Keratinocyte (primary cell): ENCODE measurements around the gene FMNL2. TPM values are rescaled to one million over a fixed set of nuclear protein-coding genes. Genes with fewer than 3 reads are reported as not detected.

ENCODE experiments used
- DNase-seq: peaks from one replicate; pipeline ENCODE4 v3.0.0-alpha.2; 2011; ENCODE audit warnings: low read depth, missing footprints, low spot score
- FAIRE-seq: peaks from 2 replicates; lab custom pipeline; 2011; peaks lifted over from hg19 to GRCh38; lab: Jason Lieb, UNC
- H2AFZ ChIP-seq: 2 replicates; pipeline ENCODE4 v1.6.0; 2012; ENCODE audit warnings: low read length, control low read depth, inconsistent platforms; ENCODE audit not compliant: control insufficient read depth
- H3K27ac ChIP-seq: 2 replicates; pipeline ENCODE4 v1.5.1; 2011; ENCODE audit warnings: low read length; ENCODE audit not compliant: control insufficient read depth, insufficient read depth
- H3K27me3 ChIP-seq: 3 replicates; pipeline ENCODE4 v1.6.0; 2011; ENCODE audit warnings: low read length; ENCODE audit not compliant: control insufficient read depth, insufficient read depth; ENCODE audit errors: extremely low read depth
- H3K36me3 ChIP-seq, 2 experiments: 2 replicates in 1 of 2; 3 replicates in 1 of 2; pipeline ENCODE4 v1.5.1; 2011; ENCODE audit warnings: low read length in 2 of 2, mild to moderate bottlenecking in 1 of 2; ENCODE audit not compliant: control insufficient read depth in 2 of 2, insufficient read depth in 2 of 2; ENCODE audit errors: extremely low read depth in 1 of 2
- H3K4me1 ChIP-seq: 3 replicates; pipeline ENCODE4 v1.5.1; 2011; ENCODE audit warnings: low read length; ENCODE audit not compliant: control insufficient read depth, insufficient read depth; ENCODE audit errors: extremely low read depth
- H3K4me2 ChIP-seq: 3 replicates; pipeline ENCODE4 v1.6.0; 2011; ENCODE audit warnings: low read depth, low read length; ENCODE audit not compliant: control insufficient read depth, insufficient read depth; ENCODE audit errors: extremely low read depth
- H3K4me3 ChIP-seq, 3 experiments: fragments of 200-600 bp in 1 of 3; sonication (generic) in 1 of 3; 2 replicates in 2 of 3; 3 replicates in 1 of 3; pipeline ENCODE4 v1.5.1; 2011 to 2016; ENCODE audit warnings: low read length in 3 of 3, mild to moderate bottlenecking in 3 of 3, control low read depth in 2 of 3, inconsistent platforms in 1 of 3, low read depth in 1 of 3, mixed read lengths in 1 of 3, mixed run types in 1 of 3, moderate library complexity in 1 of 3; ENCODE audit not compliant: control insufficient read depth in 2 of 3, insufficient read depth in 2 of 3; ENCODE audit errors: extremely low read depth in 1 of 3
- H3K79me2 ChIP-seq: 2 replicates; pipeline ENCODE4 v1.6.0; 2012; ENCODE audit warnings: low read length; ENCODE audit not compliant: control insufficient read depth, insufficient read depth
- H3K9ac ChIP-seq: 3 replicates; pipeline ENCODE4 v1.6.0; 2011; ENCODE audit warnings: low read length; ENCODE audit not compliant: control insufficient read depth, insufficient read depth; ENCODE audit errors: extremely low read depth
- H3K9me1 ChIP-seq: 3 replicates; pipeline ENCODE4 v1.6.0; 2011; ENCODE audit warnings: low read length; ENCODE audit not compliant: control insufficient read depth, insufficient read depth; ENCODE audit errors: extremely low read depth
- H3K9me3 ChIP-seq: 2 replicates; pipeline ENCODE4 v1.5.1; 2012; ENCODE audit warnings: low read depth, low read length; ENCODE audit not compliant: control insufficient read depth
- H4K20me1 ChIP-seq: 3 replicates; pipeline ENCODE4 v1.6.0; 2011; ENCODE audit warnings: low read length; ENCODE audit not compliant: control insufficient read depth, insufficient read depth; ENCODE audit errors: extremely low read depth
- EZH2 ChIP-seq: IDR thresholded peaks from one replicate; pipeline ENCODE4 v1.6.1; 2012; ENCODE audit warnings: inconsistent platforms, mild to moderate bottlenecking, low read length, moderate library complexity
- dilution Hi-C: fragments of 300-500 bp; cut with MboI; formaldehyde crosslinking; loops from one replicate; pipeline ENCODE4 v1.7.0; 2020; ENCODE audit warnings: low sequenced_read_pairs; ENCODE audit not compliant: extremely low pct_ligation_motif_present
- polyA plus RNA-seq, 5 experiments: library from polyadenylated mRNA; depleted of rRNA in 3 of 5; stranded (reverse) in 3 of 5; stranded (forward) in 1 of 5; unstranded in 1 of 5; fragments of >200 nt; gene quantifications; 1 replicate in 1 of 5; 2 replicates in 3 of 5; 3 replicates in 1 of 5; pipeline versions ENCODE4 v1.2.1 to v1.2.3, GENCODE V29; 2011 to 2012; ENCODE audit warnings: missing spikeins in 2 of 5, low read depth in 1 of 5, low replicate concordance in 1 of 5
- TF ChIP-seq, protein P1 (sequence below), 3 experiments: IDR thresholded peaks in 1 of 3; conservative IDR thresholded peaks in 1 of 3; optimal IDR thresholded peaks in 1 of 3; 2 replicates in 2 of 3; 3 replicates in 1 of 3; pipeline versions ENCODE3 to v1.5.1; 2011; ENCODE audit warnings: low read length in 3 of 3, mild to moderate bottlenecking in 3 of 3, moderate library complexity in 2 of 3, control low read depth in 1 of 3, inconsistent platforms in 1 of 3; ENCODE audit not compliant: insufficient read depth in 2 of 3; ENCODE audit errors: extremely low read depth in 1 of 3

FMNL2 gene
- polyA plus RNA-seq, 1 donor (not counting 4 experiments of a cell fraction or from before 2014, with no cell fraction given), result 62.7 TPM

DNA sequence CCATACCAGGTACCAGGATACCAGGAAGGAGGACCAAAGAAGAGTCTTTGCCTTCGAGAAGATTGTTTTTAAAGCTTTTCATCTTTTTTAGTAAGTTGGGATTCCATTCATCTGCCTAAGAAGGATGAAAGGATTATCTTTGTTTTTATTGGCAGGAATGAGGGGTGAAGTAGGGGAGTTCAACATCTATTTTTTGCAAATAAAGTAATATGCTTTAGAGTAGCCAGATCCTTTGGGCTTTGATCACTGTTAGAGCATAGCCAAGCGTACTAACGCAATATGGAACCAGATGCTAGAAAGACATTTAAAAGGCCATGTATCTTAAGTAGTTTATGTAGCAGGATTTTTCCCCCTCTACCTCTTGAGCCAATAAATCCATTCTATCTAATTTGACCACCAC, 249.3 kb downstream of the FMNL2 start:
- peaks cover 5 to 24% of the 10 kb centered on the region in 2 experiments for H3K36me3 ChIP-seq
- TF ChIP-seq EZH2, result no peak
- TF ChIP-seq, protein P1, sequence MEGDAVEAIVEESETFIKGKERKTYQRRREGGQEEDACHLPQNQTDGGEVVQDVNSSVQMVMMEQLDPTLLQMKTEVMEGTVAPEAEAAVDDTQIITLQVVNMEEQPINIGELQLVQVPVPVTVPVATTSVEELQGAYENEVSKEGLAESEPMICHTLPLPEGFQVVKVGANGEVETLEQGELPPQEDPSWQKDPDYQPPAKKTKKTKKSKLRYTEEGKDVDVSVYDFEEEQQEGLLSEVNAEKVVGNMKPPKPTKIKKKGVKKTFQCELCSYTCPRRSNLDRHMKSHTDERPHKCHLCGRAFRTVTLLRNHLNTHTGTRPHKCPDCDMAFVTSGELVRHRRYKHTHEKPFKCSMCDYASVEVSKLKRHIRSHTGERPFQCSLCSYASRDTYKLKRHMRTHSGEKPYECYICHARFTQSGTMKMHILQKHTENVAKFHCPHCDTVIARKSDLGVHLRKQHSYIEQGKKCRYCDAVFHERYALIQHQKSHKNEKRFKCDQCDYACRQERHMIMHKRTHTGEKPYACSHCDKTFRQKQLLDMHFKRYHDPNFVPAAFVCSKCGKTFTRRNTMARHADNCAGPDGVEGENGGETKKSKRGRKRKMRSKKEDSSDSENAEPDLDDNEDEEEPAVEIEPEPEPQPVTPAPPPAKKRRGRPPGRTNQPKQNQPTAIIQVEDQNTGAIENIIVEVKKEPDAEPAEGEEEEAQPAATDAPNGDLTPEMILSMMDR (optimal IDR thresholded peaks at IDR 0.05 in 1 of 3, IDR thresholded peaks at IDR 0.05 in 1 of 3, conservative IDR thresholded peaks at IDR 0.05 in 1 of 3; ENCODE audit: extremely low read depth in 1 of 3, insufficient read depth in 2 of 3, low read length in 3 of 3), result no peak
- H3K9me3 ChIP-seq, result no peaks in the 10 kb centered on the region
- H3K9ac ChIP-seq, result no peak overlapping the region
- peaks cover 7% of the 10 kb centered on the region for H3K4me1 ChIP-seq
- no peak overlapping the region for H3K4me3 ChIP-seq
- no peaks in the 10 kb centered on the region for H3K27me3 ChIP-seq
- dilution Hi-C loops, result no loop called here
- DNase-seq (no peak), FAIRE-seq (no peak)
- no peaks in the 10 kb centered on the region for H3K79me2 ChIP-seq
- no peak overlapping the region for H3K4me2 ChIP-seq
- no peaks in the 10 kb centered on the region for H3K9me1 ChIP-seq
- H4K20me1 ChIP-seq, result no peaks in the 10 kb centered on the region
- H3K27ac ChIP-seq, result no peak overlapping the region
- no peak overlapping the region for H2AFZ ChIP-seq

DNA sequence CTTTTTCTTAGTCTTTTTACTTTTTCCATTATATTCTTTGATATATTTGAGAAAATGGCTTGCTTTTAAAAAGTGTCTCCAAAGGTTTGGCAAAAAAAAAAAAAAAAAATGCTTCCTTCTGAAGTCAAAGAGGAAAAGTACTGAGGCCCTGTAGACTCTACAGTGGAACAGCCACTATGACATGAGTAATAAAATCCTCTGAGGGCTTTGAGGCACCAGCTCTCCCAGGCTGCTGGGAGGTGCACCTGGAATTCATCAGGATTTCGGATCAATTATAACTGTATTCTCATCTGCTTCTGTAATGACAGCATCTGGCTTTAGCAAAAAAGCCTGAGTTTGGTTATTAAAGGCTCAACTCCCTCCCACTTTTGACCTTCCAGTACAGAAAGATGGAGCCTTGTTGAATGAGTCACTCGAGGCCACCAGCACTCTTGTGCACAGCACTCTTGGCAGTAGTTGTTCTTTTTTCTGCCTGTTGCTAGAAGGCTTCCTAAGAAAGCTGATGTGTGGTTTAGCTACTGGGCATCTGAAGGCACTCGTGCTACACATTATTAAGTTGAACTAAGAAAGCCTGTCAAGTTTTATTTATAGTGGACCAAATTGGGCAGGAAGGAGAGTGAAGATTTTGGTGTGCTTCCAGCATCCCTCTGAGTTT, 251.0 kb downstream of the FMNL2 start:
- dilution Hi-C loops, result no loop called here
- H4K20me1 ChIP-seq, result no peaks in the 10 kb centered on the region
- H3K27me3 ChIP-seq, result no peaks in the 10 kb centered on the region
- H3K79me2 ChIP-seq, result no peaks in the 10 kb centered on the region
- DNase-seq (no peak), FAIRE-seq (peak; percentile 5)
- H3K9me1 ChIP-seq, result no peaks in the 10 kb centered on the region
- peaks cover 7% of the 10 kb centered on the region for H3K4me1 ChIP-seq
- H3K4me2 ChIP-seq, result no peak overlapping the region
- H3K4me3 ChIP-seq, result no peak overlapping the region
- no peaks in the 10 kb centered on the region for H3K9me3 ChIP-seq
- TF ChIP-seq, protein P1 (optimal IDR thresholded peaks at IDR 0.05 in 1 of 3, IDR thresholded peaks at IDR 0.05 in 1 of 3, conservative IDR thresholded peaks at IDR 0.05 in 1 of 3; ENCODE audit: extremely low read depth in 1 of 3, insufficient read depth in 2 of 3, low read length in 3 of 3), result no peak
- TF ChIP-seq EZH2, result no peak
- H3K9ac ChIP-seq, result no peak overlapping the region
- H2AFZ ChIP-seq, result no peak overlapping the region
- no peak overlapping the region for H3K27ac ChIP-seq
- H3K36me3 ChIP-seq, result peaks cover 8 to 24% of the 10 kb centered on the region in 2 experiments
